Activated B cell treated with CpG ODN at 0.5 μM for 24 hours (primary cell): ENCODE data around the gene ADARB2. TPM values are rescaled to one million over a fixed set of nuclear protein-coding genes. Genes with fewer than 3 reads are reported as not detected.

Experiments
- ATAC-seq: fragments of 200-7000 bp; cut with Tn5 transposase; one replicate; pipeline ENCODE4 v1.10.0; 2021; ENCODE audit warnings: low read depth, mild to moderate bottlenecking, moderate library complexity
- CTCF ChIA-PET: fragments of 350-600 bp; sonication (Branson Sonifier 250); formaldehyde crosslinking; loops from one replicate; lab custom pipeline; 2021; ENCODE audit warnings: antibody characterized with exemption; lab: Charles Lee
- POLR2A ChIA-PET: fragments of 350-600 bp; sonication (Branson Sonifier 250); formaldehyde crosslinking; loops from one replicate; lab custom pipeline; 2021; ENCODE audit warnings: antibody characterized with exemption; lab: Charles Lee
- DNase-seq: peaks from one replicate; pipeline ENCODE4 v3.0.0; 2022
- H3K27ac Mint-ChIP-seq: one replicate; pipeline ENCODE4 v1.8.0; 2020; ENCODE audit warnings: mixed read lengths
- H3K27me3 Mint-ChIP-seq: one replicate; pipeline ENCODE4 v1.8.0; 2021; ENCODE audit warnings: mixed read lengths
- H3K36me3 Mint-ChIP-seq: one replicate; pipeline ENCODE4 v1.8.0; 2021; ENCODE audit warnings: low read depth, mixed read lengths
- H3K4me1 Mint-ChIP-seq: one replicate; pipeline ENCODE4 v1.8.0; 2021; ENCODE audit warnings: mixed read lengths
- H3K4me3 Mint-ChIP-seq: one replicate; pipeline ENCODE4 v1.8.0; 2020; ENCODE audit warnings: mild to moderate bottlenecking, mixed read lengths
- H3K9me3 Mint-ChIP-seq: one replicate; pipeline ENCODE4 v1.8.0; 2020; ENCODE audit warnings: mixed read lengths
- CTCF ChIP-seq: fragments of 200-600 bp; IDR thresholded peaks from one replicate; pipeline ENCODE4 v1.8.0; 2022; ENCODE audit warnings: antibody characterized with exemption, mild to moderate bottlenecking
- intact Hi-C: fragments of 100-400 bp; cut with micrococcal nuclease; formaldehyde crosslinking; loops from one replicate; pipeline ENCODE4 v1.15.1; 2024
- total RNA-seq: library from RNA; stranded (reverse); gene quantifications from 2 replicates; pipeline ENCODE4 v1.2.3, GENCODE V29; 2022

The ADARB2 gene
- total RNA-seq, 1 donor from 2014 or later = 0.11 TPM

- ATAC-seq (no peak), DNase-seq (no peak)
- H3K4me3 Mint-ChIP-seq = peak overlapping the region; percentile 70
- no peaks in the 10 kb centered on the region for H3K36me3 Mint-ChIP-seq
- no peak overlapping the region for H3K27ac Mint-ChIP-seq
- peaks cover 66% of the 10 kb centered on the region for H3K27me3 Mint-ChIP-seq
- no peak for TF ChIP-seq CTCF
- H3K9me3 Mint-ChIP-seq = no peaks in the 10 kb centered on the region
- H3K4me1 Mint-ChIP-seq = peaks cover 37% of the 10 kb centered on the region
- ChIA-PET CTCF (no interaction called here), POLR2A (interaction anchor here (0.9 kb wide), 1 partner anchor 67 kb away, joined by 3 read pairs; no protein-coding TSS in a partner anchor)
- intact Hi-C loops = loop anchor here (2.0 to 10.0 kb wide), 4 partner anchors 75 to 1328 kb away; partner anchors contain the start of gene PFKP
Measured at GRCh38 chr10:1736972-1737221, 428 bp downstream of the ADARB2 start.

- no peaks in the 10 kb centered on the region for H3K36me3 Mint-ChIP-seq
- peak overlapping the region; percentile 70 for H3K4me3 Mint-ChIP-seq
- no peaks in the 10 kb centered on the region for H3K9me3 Mint-ChIP-seq
- peaks cover 37% of the 10 kb centered on the region for H3K4me1 Mint-ChIP-seq
- ChIA-PET CTCF (no interaction called here), POLR2A (no interaction called here)
- peaks cover 68% of the 10 kb centered on the region for H3K27me3 Mint-ChIP-seq
- TF ChIP-seq CTCF = no peak
- intact Hi-C loops = loop anchor here (2.0 to 10.0 kb wide), 4 partner anchors 74 to 1328 kb away; partner anchors contain the start of gene PFKP
- ATAC-seq (no peak), DNase-seq (no peak)
- H3K27ac Mint-ChIP-seq = no peak overlapping the region
Measured at GRCh38 chr10:1736144-1736971, 967 bp downstream of the ADARB2 start.

- ChIA-PET POLR2A (no interaction called here), CTCF (no interaction called here)
- no peak overlapping the region for H3K27ac Mint-ChIP-seq
Measured at GRCh38 chr10:1735562-1735961, 1.8 kb downstream of the ADARB2 start.

GRCh38 chr10:1734288-1734687 is 3.0 kb downstream of the ADARB2 start:
- peaks cover 36% of the 10 kb centered on the region for H3K4me1 Mint-ChIP-seq
- H3K27ac Mint-ChIP-seq = no peak overlapping the region
- ATAC-seq (no peak), DNase-seq (no peak)
- no peaks in the 10 kb centered on the region for H3K9me3 Mint-ChIP-seq
- H3K27me3 Mint-ChIP-seq = peaks cover 64% of the 10 kb centered on the region
- H3K4me3 Mint-ChIP-seq = no peak overlapping the region
- ChIA-PET CTCF (no interaction called here), POLR2A (no interaction called here)
- H3K36me3 Mint-ChIP-seq = no peaks in the 10 kb centered on the region
- no peak for TF ChIP-seq CTCF
- intact Hi-C loops = loop anchor here (10.0 kb wide), 1 partner anchor 1331 kb away; the partner anchor contains the start of gene PFKP

More at GRCh38 chr10:1735562-1735961, 1.8 kb downstream of the ADARB2 start:
- H3K9me3 Mint-ChIP-seq = no peaks in the 10 kb centered on the region
- H3K27me3 Mint-ChIP-seq = peaks cover 66% of the 10 kb centered on the region
- ATAC-seq = no peak
- no peak for DNase-seq
- TF ChIP-seq CTCF = no peak
- peak overlapping the region; percentile 52 for H3K4me3 Mint-ChIP-seq
- H3K4me1 Mint-ChIP-seq = peaks cover 37% of the 10 kb centered on the region
- H3K36me3 Mint-ChIP-seq = no peaks in the 10 kb centered on the region
- intact Hi-C loops = loop anchor here (5.0 to 10.0 kb wide), 3 partner anchors 73 to 1329 kb away; partner anchors contain the start of gene PFKP

GRCh38 chr10:1733720-1734119 is 3.6 kb downstream of the ADARB2 start:
- TF ChIP-seq CTCF = no peak
- Mint-ChIP-seq H3K27me3 (peaks cover 61% of the 10 kb centered on the region), H3K4me1 (peaks cover 30% of the 10 kb centered on the region), H3K27ac (no peak overlapping the region), H3K36me3 (no peaks in the 10 kb centered on the region), H3K4me3 (no peak overlapping the region), H3K9me3 (no peaks in the 10 kb centered on the region)
- intact Hi-C loops = loop anchor here (10.0 kb wide), 1 partner anchor 1331 kb away; the partner anchor contains the start of gene PFKP
- POLR2A ChIA-PET = interaction anchor here (0.6 kb wide), 1 partner anchor 313 kb away, joined by 3 read pairs; no protein-coding TSS in a partner anchor
- DNase-seq = no peak
- CTCF ChIA-PET = no interaction called here
- no peak for ATAC-seq
